Medulla oblongata (tissue), 1 donor: ENCODE data around the gene COQ2.
A peak's percentile ranks its signal among the peaks of the same experiment; 100 is the strongest.
"Not testable (repeated sequence)": the region's sequence is repeated elsewhere in the genome, so short reads cannot be mapped to it uniquely, and the experiment has no call there.

Experiments used
- DNase-seq: peaks from one replicate; pipeline ENCODE4 v3.0.0-alpha.2; 2015; ENCODE audit errors: extremely low spot score

The COQ2 gene, protein sequence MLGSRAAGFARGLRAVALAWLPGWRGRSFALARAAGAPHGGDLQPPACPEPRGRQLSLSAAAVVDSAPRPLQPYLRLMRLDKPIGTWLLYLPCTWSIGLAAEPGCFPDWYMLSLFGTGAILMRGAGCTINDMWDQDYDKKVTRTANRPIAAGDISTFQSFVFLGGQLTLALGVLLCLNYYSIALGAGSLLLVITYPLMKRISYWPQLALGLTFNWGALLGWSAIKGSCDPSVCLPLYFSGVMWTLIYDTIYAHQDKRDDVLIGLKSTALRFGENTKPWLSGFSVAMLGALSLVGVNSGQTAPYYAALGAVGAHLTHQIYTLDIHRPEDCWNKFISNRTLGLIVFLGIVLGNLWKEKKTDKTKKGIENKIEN

DNA sequence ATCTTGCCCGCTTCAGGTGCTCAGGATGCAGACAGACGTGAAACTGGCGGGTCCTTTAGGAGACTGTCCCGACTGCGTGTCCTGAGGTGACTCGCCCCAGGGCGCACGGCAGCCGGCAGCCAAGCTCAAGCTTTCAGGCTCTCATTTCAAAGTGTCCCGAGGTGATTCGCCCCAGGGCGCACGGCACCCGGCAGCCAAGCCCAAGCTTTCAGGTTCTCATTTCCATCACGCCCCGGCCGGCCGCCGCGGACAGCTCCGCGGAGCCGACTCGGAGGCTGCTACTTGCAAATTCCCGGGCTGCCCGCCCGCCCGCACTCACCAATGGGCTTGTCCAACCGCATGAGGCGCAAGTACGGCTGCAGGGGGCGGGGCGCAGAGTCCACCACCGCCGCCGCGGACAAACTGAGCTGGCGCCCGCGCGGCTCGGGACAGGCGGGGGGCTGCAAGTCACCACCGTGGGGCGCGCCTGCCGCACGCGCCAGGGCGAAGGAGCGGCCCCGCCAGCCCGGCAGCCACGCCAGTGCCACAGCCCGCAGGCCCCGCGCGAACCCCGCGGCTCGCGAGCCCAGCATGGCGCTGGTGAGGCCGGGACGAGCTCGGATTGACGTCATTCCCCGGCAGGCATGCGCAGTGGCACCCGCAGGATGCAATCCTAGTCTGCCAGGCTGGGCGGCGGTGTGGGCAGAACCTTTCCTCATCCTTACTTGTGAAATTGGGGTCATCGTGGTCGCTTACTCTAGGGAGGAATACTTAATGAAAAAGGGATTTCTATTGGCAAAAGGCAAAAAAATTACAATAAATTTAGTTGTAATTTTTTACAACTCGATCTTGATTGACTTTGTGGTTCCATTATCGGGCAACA, at the start of gene COQ2:
COQ2 (minus strand) TSS at position 606 of the 862 bp plus-strand sequence; CDS start at position 572, 34 bp downstream.
- peak; percentile 97 for DNase-seq

DNA sequence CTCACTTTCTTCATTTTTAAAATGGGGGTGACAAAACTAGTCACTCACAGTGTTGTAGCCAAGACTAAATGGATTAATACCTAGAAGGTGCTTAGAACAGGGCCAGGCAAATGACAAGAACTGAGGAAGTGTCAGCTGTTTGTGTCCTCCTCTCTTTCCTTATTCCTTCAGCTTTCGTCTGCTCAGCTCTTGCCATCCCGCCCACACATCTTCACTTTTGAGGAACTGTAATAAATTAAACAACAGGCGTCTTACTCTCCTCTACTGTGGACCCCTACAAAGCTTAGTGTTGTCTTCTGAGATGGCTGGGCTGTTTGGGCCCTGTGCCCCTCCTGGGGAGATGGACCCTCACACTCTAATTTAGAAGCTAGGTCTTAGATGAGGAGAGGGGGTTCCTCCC, 47.4 kb upstream of the COQ2 start:
- DNase-seq = peak; percentile 23

DNA sequence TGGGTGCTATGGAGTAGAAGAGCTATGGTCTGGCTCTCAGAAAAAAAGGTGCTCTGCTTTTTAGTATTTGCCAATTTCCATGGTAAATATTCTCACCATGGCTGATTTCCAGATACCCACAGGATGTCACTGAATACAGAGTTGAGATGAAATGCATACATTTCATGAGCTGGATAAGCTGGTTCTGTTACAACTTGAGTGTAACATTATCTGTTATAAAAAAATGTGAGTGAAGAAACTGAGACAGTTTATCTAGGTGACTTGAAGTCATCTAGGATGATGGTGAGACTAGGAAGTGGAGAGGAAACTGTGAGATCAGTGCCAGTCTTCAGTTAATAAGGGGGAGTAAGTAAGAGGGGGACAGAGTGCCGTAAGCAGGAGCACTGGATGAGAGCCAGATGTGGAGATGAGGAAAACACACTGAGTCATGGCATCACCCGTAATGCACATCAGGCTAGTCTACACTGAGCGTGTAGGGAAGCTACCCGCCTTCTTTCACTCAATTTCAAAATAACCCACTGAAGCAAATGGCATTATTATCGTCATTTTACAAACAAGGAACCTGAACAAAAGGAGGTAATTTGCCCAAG, 45.0 kb upstream of the COQ2 start:
- no peak for DNase-seq

DNA sequence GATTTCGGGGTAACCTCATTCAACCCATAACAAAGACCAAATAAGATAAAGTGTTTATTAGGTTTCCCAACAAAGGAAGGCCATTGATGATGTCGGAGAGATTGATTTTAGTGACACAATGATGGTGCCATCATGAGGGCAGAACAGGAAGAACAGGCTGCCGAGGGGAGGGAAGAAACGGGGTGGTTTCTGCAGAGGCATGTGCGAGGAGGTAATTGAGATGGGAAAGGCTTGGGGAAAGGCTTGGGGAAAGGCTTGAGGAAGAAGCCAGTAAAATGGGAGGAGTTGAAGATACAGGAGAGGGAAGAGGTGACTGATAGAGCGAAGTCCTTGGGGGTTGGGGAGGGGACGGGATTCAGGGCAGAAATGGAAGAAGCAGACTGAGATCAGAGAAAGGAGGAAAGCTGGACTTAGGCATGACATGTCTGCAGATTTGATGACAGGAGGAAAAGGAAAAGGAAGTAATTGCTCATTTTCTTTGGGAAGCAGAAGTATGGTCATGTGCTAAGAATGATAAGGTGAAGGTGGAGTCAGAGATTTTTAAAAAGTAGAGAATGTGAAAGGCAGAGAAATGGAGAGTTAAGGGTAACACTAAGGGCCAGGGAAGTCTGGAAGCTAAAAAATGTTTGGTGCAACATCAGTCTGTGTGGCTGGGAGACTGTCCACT, 44.1 kb upstream of the COQ2 start:
- no peak for DNase-seq

DNA sequence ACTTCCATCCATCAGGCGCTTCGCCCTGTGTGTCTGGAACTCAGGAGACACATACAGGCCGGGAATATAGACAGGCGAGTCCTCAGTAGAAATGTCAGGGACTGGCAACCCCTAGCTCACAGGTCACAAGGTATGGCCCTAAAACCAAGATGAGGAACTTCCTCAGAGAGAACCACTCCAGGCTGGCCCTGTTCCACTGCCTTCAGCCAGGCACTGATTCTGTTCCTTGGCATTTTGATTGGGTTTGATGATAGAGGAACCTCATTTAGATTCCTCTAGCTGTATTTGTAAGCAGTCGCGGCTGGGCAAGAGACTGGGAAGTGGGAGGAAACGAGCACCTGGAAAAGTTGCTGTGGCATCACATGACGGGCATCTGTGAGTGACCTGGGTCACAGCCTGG, 41.9 kb upstream of the COQ2 start:
- DNase-seq = peak; percentile 54

DNA sequence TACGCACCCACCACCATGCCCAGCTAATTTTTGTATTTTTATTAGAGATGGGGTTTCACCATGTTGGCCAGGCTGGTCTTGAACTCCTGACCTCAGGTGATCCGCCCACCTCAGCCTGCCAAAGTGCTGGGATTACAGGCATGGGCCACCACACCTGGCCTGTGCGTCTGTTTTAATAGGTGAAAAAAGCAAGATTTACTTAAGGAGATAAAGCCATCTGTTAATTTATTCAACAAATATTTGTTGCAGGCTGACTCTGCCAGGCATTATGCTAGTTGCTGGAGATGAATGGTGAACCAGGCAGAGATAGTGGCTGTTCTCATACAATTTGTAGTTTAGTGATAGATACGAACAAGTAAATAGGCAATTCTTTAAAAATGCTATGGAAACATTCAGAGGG, 40.7 kb upstream of the COQ2 start:
- not testable (repeated sequence) for DNase-seq

DNA sequence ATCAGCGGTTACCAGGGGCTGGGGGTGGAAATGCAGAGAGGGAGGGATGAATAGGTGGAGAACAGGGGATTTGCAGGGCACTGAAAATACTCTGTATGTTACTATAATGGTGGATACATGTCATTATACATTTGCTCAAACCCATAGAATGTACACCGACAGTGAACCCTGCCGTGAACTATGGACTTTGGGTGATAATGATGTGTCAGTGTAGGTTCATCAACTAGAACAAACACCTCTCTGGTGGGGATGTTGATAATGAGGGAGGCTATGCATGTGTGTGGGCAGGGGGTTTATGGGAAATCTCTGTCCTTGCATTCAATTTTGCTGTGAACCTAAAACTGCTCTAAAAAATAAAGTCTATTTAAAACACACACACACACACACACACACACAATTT, 38.5 kb upstream of the COQ2 start:
- no peak for DNase-seq

DNA sequence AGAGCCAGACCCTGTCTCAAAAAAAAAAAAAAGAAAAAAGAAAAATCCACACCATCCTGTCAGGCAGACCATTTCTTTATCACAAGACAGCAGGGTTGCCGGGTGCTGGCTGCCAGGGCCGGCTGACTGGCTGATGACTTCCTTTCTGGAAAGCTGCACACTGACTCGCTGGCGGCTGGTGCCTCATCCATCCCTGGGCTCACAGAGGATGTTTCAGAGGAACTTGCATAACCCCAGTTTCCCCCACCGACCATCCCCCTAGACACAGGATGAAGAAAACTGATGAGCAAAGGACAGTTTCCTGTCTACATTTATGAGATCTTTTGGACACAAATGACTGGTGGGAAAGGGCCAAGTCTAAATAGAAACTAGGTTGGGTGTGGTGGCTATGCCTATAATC, 36.0 kb upstream of the COQ2 start:
- DNase-seq = peak; percentile 79

DNA sequence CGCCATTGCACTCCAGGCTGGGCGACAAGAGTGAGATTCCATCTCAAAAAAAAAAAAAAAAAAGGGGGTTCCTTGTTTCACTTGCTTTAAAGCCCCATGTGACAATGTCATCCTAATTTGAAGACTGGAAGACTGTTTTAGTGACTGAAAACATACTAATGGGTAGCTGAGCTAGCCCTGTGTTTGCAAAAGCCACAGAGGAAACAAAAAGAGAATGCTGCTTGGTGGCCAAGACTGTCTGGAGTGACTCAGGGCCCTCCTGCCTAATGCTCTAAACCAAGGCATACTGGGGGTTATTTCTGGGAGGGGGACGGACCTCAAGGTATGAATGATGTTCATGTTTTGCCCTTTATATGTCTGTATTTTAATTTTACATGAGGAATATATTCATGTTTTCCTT, 34.1 kb upstream of the COQ2 start:
- DNase-seq = no peak

DNA sequence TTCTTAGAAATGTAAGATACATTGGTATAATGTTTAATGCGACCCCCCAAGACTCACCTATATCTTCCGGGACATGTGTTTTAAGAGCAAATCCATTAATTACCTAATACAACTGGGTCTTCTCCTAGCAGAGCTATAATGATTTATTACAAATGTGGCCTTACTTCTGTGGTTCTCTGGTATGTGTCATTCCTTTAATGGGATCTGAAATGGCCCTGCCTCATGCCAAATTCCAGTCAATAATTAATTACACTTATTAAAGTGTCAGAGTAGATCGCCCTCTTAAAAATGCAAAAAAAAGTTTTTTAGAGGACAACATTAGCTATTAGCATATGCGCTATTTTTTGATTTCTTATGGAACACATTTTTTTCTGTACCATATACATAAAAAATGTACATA, 33.1 kb upstream of the COQ2 start:
- no peak for DNase-seq

DNA sequence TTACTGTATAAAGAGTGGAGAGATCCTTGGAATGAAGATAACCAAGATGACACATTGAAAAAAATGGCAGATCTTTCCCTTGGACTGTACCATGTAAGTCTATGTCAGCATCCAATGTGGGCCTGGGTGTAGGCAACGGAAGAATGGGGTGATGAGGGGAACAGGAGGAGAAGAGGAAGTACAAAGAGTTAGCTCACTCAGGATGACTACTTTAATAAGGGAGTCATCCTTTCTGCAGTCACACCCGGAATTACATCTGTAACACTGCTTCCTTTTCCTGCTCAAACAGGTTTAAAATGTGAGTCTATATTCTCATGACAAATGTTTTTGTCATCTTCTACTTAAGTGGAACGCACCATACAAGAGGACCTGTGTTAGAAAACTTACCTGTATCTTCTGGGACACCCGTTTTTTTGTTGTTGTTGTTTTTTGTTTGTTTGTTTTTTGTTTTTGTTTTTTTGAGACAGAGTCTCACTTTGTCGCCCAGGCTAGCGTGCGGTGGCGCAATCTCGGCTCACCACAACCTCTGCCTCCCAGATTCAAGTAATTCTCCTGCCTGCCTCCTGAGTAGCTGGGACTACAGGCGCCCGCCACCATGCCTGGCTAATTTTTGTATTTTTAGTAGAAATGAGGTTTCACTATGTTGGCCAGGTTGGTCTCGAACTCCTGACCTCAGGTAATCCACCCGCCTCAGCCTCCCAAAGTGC, 32.0 kb upstream of the COQ2 start:
- no peak for DNase-seq

DNA sequence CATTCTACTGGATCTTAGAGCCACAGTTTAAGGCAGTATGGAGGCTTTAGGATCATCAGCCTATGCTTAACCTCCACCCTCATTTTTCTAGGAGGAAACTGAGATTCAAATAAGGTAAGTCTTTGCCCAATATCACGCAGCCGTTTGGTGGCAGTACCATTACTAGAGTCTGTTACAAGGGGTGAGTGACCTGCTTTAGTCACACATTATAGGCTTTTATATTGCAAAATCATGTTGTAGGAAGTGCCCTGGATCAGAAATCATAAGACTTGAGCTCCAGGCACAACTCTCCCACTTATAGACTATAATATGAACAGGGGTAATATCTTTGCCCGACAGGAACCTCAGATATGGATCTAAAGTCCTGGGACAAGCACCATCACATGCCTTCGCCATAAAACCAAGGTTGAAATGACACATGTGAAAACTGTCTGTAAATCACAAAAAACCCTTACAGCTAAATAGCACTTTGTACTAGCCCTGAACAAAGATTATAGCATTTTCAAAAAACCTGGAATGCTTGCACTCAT, 30.8 kb upstream of the COQ2 start:
- no peak for DNase-seq

DNA sequence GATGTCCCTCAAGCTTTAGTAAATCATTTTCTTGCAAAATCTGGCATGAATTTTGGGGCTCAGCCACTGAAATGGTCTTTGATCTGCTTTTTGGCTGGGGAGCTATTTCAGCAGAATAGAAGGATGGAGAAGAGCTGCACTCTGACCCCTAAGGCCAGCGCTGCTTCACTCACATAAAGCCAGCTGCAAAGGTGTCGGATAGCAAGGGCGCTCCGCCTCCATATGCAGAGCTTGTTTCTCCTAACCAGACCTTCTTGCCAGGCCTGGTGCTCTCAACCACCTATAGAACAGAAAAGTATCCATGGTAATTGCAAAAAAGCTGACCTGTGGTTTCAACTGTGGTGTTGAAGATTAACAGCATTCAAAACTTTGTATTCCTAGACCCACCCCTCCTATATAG, 24.1 kb upstream of the COQ2 start:
- DNase-seq = no peak

DNA sequence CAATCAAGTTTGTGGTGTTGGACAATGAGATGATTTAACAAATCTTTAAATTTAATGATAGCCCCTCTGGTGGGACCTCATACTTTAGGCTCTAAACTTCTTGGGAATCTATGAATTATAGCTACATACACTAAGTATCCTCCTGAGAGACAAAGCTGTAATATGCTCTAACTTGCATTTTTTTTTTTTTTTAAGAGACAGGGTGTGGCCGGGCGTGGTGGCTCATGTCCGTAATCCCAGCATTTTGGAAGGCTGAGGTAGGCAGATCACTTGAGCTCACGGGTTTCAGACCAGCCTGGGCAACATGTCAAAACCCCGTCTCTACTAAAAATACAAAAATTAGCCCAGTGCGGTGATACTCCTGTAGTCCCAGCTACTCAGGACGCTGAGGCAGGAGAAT, 23.3 kb upstream of the COQ2 start:
- DNase-seq = no peak

DNA sequence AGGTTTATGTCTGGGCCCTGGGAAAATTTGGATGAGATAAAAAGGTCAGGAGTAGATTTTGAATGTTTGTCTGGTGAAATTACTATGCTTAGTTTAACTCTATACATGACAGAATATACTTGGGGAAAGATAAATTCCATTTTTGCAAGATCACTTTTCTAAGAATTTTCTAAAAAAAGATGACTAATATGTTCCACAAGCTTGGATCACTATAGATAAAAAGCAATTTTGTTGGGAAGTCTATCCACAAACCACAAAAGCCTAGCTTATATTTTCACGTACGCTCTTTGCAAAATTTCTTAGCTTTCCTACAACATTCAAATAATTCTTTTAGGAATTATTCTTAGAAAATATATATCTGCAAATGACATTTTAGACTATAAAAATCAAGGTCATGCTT, 20.6 kb upstream of the COQ2 start:
- no peak for DNase-seq

DNA sequence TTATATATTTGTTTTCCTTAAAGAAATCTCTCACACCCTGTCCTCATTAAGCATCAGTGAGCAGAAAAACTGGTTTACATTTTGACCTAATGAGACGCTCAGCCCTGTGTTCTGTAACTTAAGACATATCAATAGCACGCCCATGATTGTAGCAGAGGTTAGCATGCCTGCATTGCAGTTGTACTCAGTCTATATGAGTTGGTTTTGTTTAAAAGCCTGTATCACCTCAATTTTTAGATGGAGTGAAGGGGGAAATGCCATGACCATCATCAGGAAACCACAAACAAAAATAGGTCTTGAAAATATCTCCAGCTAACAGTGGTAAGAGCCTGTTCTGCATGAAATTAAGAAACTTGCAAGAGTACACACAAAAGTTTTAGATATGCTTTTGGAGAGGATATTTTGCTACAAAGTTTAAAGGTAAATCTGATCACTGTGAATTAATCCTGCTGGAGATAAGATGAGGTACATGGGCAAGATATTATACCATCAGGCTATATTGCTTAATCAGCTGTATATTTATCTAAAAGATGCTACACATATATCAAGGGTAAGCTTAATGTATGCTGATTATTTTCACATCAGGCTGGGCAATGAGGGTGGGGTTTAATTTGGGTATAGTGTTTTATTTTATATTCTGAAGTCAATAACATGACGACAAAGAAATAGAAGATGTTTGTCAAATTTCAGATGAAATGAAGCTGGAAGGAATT, 13.1 kb upstream of the COQ2 start:
- no peak for DNase-seq

DNA sequence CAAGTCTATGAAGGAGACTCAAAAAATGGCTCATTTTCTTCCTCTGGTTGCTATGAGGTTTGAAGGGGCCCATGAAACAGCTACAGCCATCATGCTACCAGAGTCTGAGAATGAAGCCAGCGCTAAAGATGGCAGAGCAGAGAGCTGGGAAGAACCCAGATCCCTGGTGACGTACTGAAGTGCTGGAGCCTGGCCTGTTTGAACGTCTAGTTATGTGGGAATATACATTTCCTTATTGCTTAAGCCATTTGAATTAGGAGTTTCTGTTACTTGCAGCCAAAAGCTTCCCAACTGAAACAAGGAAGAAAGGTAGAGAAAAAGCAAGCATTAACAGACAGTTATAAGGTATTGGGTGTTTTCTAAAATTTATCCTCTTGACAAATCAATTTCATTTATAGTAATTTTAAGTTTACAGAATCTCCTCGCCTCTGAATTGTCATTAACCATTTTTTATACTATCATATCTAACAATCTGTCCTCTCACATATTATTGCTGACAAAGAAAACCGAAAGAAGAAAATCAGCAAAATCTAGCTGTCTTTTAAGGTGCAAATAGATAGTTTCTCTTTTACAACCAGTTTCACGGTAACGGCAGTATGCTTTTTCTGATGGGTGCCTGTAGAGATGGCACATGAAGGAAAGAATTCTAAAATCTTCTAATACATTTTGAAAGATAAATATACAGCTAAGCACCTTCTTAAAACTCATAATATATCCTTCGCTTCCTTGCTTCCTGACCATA, 8.9 kb upstream of the COQ2 start:
- DNase-seq = no peak

DNA sequence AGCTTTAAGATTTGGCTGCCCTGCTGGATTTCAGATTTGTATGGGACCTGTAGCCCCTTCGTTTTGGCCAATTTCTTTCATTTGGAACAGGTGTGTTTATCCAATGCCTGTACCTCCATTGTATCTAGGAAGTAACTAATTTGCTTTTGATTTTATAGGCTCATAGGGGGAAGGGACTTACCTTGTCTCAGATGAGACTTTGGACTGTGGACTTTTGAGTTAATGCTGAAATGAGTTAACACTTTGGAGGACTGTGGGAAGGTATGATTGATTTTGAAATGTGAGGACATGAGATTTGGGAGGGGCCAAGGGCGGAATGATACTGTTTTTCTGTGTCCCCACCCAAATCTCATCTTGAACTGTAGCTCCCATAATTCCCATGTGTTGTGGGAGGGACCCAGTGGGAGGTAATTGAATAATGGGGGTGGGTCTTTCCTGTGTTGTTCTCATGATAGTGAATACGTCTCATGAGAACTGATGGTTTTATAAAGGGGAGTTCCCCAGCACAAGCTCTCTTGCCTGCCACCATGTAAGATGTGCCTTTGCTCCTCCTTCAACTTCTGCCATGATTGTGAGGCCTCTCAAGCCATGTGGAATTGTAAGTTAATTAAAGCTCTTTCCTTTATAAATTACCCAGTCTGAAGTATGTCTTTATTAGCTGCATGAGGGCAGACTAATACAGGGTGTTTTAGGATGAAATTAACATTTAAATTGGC, 5.6 kb upstream of the COQ2 start:
- DNase-seq = not testable (repeated sequence)

DNA sequence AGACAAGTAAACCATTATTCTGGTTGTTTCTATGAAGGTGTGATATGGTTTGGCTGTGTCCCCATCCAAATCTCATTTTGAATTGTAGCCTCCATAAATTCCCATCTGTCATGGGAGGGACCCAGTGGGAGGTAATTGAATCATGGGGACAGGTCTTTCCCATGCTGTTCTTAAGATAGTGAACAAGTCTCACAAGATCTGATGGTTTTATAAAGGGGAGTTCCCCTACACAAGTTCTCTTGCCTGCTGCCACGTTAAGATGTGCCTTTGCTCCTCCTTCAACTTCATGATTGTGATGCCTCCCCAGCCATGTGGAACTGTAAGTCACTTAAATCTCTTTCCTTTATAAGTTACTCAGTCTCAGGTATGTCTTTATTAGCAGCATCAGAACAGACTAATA, 3.8 kb upstream of the COQ2 start:
- DNase-seq = not testable (repeated sequence)
